SKM-1 treated with dmso at 0.1 percent for 144 hours (cell line): Measurements from ENCODE around the gene MYEOV.

Source experiments
- DNase-seq: peaks from one replicate; lab custom pipeline; 2025; ENCODE audit not compliant: unreplicated experiment; lab: John Stamatoyannopoulos, UW

MYEOV gene

GRCh38 chr11:69339041-69339733 lies 45.2 kb downstream of the MYEOV start:
- DNase-seq, result no peak

GRCh38 chr11:69339983-69340565 lies 46.1 kb downstream of the MYEOV start:
- DNase-seq, result no peak

DNA sequence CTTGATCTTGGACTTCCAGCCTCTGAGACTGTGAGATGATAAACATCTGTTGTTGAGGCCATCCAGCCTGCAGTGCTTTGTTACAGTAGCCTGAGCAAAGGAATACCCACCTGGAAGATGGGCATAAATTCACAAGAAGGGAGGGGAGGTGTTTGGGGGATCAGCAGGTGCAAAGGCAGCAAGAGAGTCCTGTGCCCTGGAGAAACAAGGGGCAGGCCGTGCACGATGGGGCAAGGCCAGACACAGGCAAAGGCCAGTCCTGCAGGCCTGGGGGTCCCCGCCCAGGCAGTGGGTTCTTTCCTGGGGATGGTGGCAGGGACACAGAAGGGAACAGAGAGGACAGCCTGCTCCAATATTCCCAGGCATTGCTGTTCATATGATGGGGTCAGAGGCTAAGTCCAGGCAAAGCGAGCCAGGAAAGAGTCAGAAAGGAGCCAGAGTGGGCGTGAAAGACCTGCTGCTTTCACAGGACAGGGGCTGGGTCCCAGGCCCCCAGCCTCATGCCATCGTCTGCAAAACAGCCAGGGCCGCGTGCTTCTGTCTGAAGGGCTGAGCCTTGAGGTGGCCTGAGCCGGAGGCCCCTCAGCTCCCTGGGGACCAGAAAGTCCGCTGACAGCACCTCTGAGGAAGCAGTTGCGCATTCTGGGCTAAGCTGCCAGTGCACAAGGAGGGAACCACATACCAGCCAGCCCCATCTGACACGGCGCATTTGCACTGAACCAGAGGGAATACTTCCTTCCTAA lies 48.8 kb downstream of the MYEOV start:
- DNase-seq, result no peak

- no peak for DNase-seq
Measured at GRCh38 chr11:69343401-69344321, 49.7 kb downstream of the MYEOV start.

GRCh38 chr11:69344570-69345145 lies 50.7 kb downstream of the MYEOV start:
- DNase-seq, result no peak
